GM12878 (cell line): ENCODE data around the gene TDRD3. TPM values are rescaled to one million over a fixed set of nuclear protein-coding genes. Genes with fewer than 3 reads are reported as not detected.

Experiments
- MTA3 ChIP-seq: IDR thresholded peaks from 2 replicates; pipeline ENCODE4 v1.6.1; 2012; ENCODE audit warnings: low read length, inconsistent platforms, borderline replicate concordance
- NFXL1 ChIP-seq: fragments of 450-650 bp; IDR thresholded peaks from 2 replicates; pipeline ENCODE4 v1.6.1; 2017; ENCODE audit warnings: antibody characterized with exemption, mild to moderate bottlenecking, borderline replicate concordance
- PML ChIP-seq: IDR thresholded peaks from 2 replicates; pipeline ENCODE4 v1.6.1; 2012; ENCODE audit warnings: low read length, inconsistent platforms
- SRF ChIP-seq, 2 experiments: IDR thresholded peaks; 2 replicates each; pipeline ENCODE4 v1.6.1; 2011; ENCODE audit warnings: low read depth in 2 of 2, low read length in 2 of 2, mild to moderate bottlenecking in 1 of 2, moderate library complexity in 1 of 2
- TAF1 ChIP-seq: IDR thresholded peaks from 2 replicates; pipeline ENCODE4 v1.6.1; 2011; ENCODE audit warnings: mild to moderate bottlenecking, low read depth, low read length, borderline replicate concordance
- polyA plus RNA-seq, 11 experiments: library from polyadenylated mRNA; depleted of rRNA in 4 of 11; unstranded in 6 of 11; stranded (reverse) in 5 of 11; fragments of >200 nt; fragmentation: Nextera tagmentation in 4 of 11; fragmentation: Illumina TruSeq in 1 of 11; extraction: Ambion mirVana in 4 of 11; extraction: Trizol in 1 of 11; gene quantifications; 1 replicate in 1 of 11; 2 replicates in 10 of 11; pipeline versions ENCODE4 v1.2.1 to v1.2.3, GENCODE V29; 2011 to 2016; ENCODE audit warnings: inconsistent platforms in 2 of 11, missing spikeins in 2 of 11, low read depth in 1 of 11
- total RNA-seq, 4 experiments: library from RNA; depleted of rRNA in 3 of 4; stranded (reverse); fragments of >200 nt in 3 of 4; fragmentation: Illumina TruSeq in 1 of 4; extraction: Trizol in 1 of 4; gene quantifications; 2 replicates each; pipeline versions ENCODE4 v1.2.1 to v1.2.3, GENCODE V29; 2013 to 2021
- TF ChIP-seq, protein P1 (sequence below): fragments of 450-650 bp; IDR thresholded peaks from 2 replicates; pipeline ENCODE4 v1.6.1; 2018; ENCODE audit warnings: borderline replicate concordance, mild to moderate bottlenecking; ENCODE audit not compliant: partially characterized antibody
- TF ChIP-seq, protein P2 (sequence below): IDR thresholded peaks from 2 replicates; pipeline ENCODE4 v1.6.1; 2012; ENCODE audit warnings: mild to moderate bottlenecking, low read depth, low read length
- TF ChIP-seq, protein P3 (sequence below): fragments of 450-650 bp; IDR thresholded peaks from 2 replicates; pipeline ENCODE4 v1.6.1; 2017; ENCODE audit warnings: antibody characterized with exemption, mild to moderate bottlenecking, moderate library complexity
- TF ChIP-seq, protein P4 (sequence below): fragments of 450-650 bp; IDR thresholded peaks from 2 replicates; pipeline ENCODE4 v1.6.1; 2017; ENCODE audit warnings: mild to moderate bottlenecking
- TF ChIP-seq, protein P5 (sequence below): fragments of 150-350 bp; IDR thresholded peaks from 2 replicates; pipeline ENCODE4 v1.6.1; 2014; ENCODE audit warnings: mild to moderate bottlenecking, low read depth, low read length
- TF ChIP-seq, protein P6 (sequence below): fragments of 450-650 bp; IDR thresholded peaks from 2 replicates; pipeline ENCODE4 v1.6.1; 2014; ENCODE audit warnings: mild to moderate bottlenecking

TDRD3 gene
- total and polyA plus RNA-seq, 10 of the 15 experiments (the other 5 are each of a cell fraction or from before 2014, with no cell fraction given), result 8.4 to 27.9 (median 15.8) TPM

DNA sequence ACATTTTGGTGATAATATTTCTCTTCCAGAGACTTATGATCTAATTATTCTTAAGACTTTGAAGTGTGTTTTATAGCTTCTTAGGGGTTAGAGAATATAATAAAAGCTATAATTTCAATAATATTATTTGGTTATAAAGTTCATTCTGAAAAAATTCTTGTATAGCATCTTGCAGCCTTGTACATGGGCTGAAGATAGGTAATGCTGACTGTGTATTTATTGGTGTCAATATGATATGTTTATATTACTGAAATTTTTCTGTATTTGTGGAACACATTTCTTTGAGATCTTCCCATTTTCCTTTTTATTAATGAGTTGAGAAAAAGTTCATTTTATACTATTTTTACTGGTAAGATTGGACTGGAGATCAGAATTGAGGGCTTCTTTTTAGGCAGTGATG is 87.8 kb downstream of the TDRD3 start (continued):
- TF ChIP-seq, protein P1, sequence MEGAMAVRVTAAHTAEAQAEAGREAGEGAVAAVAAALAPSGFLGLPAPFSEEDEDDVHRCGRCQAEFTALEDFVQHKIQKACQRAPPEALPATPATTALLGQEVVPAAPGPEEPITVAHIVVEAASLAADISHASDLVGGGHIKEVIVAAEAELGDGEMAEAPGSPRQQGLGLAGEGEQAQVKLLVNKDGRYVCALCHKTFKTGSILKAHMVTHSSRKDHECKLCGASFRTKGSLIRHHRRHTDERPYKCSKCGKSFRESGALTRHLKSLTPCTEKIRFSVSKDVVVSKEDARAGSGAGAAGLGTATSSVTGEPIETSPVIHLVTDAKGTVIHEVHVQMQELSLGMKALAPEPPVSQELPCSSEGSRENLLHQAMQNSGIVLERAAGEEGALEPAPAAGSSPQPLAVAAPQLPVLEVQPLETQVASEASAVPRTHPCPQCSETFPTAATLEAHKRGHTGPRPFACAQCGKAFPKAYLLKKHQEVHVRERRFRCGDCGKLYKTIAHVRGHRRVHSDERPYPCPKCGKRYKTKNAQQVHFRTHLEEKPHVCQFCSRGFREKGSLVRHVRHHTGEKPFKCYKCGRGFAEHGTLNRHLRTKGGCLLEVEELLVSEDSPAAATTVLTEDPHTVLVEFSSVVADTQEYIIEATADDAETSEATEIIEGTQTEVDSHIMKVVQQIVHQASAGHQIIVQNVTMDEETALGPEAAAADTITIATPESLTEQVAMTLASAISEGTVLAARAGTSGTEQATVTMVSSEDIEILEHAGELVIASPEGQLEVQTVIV, result no peak
- no peak for TF ChIP-seq SRF (IDR thresholded peaks at IDR 0.05; ENCODE audit: low read depth in 2 of 2, low read length in 2 of 2)
- no peak for TF ChIP-seq TAF1
- TF ChIP-seq, protein P2, sequence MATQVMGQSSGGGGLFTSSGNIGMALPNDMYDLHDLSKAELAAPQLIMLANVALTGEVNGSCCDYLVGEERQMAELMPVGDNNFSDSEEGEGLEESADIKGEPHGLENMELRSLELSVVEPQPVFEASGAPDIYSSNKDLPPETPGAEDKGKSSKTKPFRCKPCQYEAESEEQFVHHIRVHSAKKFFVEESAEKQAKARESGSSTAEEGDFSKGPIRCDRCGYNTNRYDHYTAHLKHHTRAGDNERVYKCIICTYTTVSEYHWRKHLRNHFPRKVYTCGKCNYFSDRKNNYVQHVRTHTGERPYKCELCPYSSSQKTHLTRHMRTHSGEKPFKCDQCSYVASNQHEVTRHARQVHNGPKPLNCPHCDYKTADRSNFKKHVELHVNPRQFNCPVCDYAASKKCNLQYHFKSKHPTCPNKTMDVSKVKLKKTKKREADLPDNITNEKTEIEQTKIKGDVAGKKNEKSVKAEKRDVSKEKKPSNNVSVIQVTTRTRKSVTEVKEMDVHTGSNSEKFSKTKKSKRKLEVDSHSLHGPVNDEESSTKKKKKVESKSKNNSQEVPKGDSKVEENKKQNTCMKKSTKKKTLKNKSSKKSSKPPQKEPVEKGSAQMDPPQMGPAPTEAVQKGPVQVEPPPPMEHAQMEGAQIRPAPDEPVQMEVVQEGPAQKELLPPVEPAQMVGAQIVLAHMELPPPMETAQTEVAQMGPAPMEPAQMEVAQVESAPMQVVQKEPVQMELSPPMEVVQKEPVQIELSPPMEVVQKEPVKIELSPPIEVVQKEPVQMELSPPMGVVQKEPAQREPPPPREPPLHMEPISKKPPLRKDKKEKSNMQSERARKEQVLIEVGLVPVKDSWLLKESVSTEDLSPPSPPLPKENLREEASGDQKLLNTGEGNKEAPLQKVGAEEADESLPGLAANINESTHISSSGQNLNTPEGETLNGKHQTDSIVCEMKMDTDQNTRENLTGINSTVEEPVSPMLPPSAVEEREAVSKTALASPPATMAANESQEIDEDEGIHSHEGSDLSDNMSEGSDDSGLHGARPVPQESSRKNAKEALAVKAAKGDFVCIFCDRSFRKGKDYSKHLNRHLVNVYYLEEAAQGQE, result no peak
- TF ChIP-seq, protein P3, sequence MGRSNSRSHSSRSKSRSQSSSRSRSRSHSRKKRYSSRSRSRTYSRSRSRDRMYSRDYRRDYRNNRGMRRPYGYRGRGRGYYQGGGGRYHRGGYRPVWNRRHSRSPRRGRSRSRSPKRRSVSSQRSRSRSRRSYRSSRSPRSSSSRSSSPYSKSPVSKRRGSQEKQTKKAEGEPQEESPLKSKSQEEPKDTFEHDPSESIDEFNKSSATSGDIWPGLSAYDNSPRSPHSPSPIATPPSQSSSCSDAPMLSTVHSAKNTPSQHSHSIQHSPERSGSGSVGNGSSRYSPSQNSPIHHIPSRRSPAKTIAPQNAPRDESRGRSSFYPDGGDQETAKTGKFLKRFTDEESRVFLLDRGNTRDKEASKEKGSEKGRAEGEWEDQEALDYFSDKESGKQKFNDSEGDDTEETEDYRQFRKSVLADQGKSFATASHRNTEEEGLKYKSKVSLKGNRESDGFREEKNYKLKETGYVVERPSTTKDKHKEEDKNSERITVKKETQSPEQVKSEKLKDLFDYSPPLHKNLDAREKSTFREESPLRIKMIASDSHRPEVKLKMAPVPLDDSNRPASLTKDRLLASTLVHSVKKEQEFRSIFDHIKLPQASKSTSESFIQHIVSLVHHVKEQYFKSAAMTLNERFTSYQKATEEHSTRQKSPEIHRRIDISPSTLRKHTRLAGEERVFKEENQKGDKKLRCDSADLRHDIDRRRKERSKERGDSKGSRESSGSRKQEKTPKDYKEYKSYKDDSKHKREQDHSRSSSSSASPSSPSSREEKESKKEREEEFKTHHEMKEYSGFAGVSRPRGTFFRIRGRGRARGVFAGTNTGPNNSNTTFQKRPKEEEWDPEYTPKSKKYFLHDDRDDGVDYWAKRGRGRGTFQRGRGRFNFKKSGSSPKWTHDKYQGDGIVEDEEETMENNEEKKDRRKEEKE, result no peak
- TF ChIP-seq, protein P4, sequence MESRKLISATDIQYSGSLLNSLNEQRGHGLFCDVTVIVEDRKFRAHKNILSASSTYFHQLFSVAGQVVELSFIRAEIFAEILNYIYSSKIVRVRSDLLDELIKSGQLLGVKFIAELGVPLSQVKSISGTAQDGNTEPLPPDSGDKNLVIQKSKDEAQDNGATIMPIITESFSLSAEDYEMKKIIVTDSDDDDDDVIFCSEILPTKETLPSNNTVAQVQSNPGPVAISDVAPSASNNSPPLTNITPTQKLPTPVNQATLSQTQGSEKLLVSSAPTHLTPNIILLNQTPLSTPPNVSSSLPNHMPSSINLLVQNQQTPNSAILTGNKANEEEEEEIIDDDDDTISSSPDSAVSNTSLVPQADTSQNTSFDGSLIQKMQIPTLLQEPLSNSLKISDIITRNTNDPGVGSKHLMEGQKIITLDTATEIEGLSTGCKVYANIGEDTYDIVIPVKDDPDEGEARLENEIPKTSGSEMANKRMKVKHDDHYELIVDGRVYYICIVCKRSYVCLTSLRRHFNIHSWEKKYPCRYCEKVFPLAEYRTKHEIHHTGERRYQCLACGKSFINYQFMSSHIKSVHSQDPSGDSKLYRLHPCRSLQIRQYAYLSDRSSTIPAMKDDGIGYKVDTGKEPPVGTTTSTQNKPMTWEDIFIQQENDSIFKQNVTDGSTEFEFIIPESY, result no peak
- TF ChIP-seq, protein P5, sequence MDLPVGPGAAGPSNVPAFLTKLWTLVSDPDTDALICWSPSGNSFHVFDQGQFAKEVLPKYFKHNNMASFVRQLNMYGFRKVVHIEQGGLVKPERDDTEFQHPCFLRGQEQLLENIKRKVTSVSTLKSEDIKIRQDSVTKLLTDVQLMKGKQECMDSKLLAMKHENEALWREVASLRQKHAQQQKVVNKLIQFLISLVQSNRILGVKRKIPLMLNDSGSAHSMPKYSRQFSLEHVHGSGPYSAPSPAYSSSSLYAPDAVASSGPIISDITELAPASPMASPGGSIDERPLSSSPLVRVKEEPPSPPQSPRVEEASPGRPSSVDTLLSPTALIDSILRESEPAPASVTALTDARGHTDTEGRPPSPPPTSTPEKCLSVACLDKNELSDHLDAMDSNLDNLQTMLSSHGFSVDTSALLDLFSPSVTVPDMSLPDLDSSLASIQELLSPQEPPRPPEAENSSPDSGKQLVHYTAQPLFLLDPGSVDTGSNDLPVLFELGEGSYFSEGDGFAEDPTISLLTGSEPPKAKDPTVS, result no peak
- TF ChIP-seq NFXL1, result no peak
- TF ChIP-seq PML, result no peak
- no peak for TF ChIP-seq MTA3
- TF ChIP-seq, protein P6, sequence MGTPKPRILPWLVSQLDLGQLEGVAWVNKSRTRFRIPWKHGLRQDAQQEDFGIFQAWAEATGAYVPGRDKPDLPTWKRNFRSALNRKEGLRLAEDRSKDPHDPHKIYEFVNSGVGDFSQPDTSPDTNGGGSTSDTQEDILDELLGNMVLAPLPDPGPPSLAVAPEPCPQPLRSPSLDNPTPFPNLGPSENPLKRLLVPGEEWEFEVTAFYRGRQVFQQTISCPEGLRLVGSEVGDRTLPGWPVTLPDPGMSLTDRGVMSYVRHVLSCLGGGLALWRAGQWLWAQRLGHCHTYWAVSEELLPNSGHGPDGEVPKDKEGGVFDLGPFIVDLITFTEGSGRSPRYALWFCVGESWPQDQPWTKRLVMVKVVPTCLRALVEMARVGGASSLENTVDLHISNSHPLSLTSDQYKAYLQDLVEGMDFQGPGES, result no peak
